IPS-11a (cell line): Measurements from ENCODE around the gene ITM2B.

ENCODE experiments used
- H3K4me3 ChIP-seq: one replicate; pipeline ENCODE4 v1.5.1; 2013; ENCODE audit warnings: low read depth, low read length, control low read depth

The ITM2B gene

DNA sequence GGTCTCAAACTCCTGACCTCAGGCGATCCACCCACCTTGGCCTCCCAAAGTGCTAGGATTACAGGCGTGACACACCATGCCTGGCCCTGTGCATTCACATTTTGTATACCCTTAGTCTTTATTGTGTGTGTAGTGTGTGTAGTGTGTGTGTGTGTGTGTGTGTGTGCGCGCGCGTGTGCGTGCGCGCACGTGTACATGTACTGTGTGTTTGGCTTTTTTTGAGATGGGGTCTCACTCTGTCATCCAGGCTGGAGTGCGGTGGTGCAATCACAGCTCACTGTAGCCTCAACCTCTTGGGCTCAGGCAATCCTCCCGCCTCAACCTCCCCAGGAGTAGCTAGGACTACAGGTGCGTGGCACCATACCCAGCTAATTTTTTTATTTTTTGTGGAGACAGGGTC, 22.1 kb downstream of the ITM2B start:
- H3K4me3 ChIP-seq: no peak overlapping the region

DNA sequence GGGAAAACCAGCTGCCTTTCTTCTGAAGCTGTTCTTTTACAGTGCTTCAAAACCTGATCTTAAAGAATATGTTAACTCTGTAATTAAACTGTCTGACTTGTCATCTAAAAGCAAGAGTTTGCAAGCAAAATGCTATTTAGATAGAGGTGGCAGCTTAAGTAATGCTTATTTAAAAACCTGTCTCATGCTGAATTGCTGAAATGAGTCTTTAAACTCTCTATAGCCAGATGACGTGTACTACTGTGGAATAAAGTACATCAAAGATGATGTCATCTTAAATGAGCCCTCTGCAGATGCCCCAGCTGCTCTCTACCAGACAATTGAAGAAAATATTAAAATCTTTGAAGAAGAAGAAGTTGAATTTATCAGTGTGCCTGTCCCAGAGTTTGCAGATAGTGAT, 22.9 kb downstream of the ITM2B start:
- no peak overlapping the region for H3K4me3 ChIP-seq

GRCh38 chr13:48258002-48258401, 25.0 kb downstream of the ITM2B start:
- H3K4me3 ChIP-seq: no peak overlapping the region

- H3K4me3 ChIP-seq: no peak overlapping the region
Measured at GRCh38 chr13:48258430-48258829, 25.4 kb downstream of the ITM2B start.

GRCh38 chr13:48260970-48261369, 28.0 kb downstream of the ITM2B start:
- H3K4me3 ChIP-seq: no peak overlapping the region

DNA sequence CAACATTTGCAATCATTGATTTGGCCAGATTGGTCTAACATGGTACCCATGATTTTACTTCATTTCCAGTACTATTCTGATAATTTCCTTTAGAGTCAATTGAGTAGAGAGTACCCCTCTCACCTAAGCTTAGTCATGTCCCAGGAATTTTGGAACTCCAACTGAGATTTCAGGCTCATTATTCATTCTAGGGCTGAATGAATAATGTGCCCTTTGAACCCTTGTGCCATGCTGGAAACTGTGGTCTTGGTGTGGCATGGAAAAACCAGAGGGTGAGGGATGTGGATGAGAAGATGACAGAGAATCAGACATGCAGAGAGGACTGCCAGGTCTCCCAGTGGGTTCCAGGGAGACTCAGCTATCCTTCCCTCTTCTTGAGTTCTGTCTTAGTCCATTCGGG, 30.2 kb downstream of the ITM2B start:
- no peak overlapping the region for H3K4me3 ChIP-seq

DNA sequence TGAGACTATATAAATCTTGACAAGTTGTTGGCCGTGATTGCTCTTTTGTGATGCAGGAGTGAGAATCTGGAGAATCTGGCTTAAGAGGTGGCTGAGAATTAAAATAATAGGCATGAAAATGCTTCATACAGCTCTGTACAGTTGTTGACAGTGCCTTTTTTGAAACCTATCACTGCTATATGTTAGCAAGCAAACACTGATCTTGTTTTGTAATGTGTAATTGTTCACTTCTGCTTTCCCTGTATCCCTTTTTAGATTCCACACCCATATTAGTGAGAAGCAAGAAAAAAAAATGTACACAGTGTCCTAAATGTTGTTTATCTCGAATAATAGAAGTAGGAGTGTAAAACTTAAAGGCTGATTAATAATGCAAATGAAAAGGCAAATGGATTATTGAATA, 31.1 kb downstream of the ITM2B start:
- H3K4me3 ChIP-seq: no peak overlapping the region

DNA sequence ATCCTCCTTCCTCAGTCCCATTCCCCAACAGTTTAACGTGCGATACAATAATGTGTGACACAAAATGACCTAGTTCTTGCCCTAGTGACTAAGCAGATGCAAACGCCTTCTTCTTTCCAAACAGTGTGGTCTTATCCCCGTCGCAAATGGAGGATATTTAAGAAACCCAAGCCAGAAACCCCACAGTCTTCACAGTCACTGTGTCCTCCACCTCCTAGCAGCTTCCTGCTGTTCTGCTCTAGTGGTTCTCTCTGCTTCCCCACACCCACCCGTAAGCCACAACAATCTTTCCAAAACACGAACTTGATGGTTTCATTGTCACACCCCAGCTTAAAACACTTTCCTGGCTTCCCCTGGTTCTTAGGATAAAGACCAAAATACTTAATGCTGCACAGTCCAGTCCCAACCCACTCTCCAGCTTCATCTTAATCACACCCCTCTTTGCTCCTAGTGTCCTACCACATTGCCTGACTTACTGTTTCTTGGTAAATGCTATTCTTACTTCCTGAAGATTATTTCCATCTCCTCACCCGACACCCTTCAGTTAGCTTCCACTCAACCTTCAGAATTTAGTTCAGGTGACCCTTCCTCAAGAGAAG, 32.3 kb downstream of the ITM2B start:
- H3K4me3 ChIP-seq: no peak overlapping the region

DNA sequence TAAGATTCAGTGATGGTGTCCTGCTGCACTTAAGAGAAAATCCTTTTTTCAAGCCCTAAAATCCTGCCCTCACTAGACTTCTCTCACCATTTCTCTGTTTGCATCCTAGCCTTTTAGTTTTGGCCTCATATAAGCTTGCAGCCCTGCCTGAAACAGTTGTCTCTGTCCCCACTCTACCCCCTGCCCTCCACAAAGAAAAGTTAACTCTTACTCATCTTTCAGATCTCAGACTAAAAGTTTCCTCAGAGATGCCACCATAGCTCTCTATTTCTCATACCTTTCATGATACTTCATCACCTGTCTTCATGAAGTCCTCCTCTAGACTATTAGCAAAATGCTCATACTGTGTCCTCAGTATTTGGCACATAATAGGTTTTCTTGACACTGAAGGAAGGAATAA, 33.1 kb downstream of the ITM2B start:
- no peak overlapping the region for H3K4me3 ChIP-seq

DNA sequence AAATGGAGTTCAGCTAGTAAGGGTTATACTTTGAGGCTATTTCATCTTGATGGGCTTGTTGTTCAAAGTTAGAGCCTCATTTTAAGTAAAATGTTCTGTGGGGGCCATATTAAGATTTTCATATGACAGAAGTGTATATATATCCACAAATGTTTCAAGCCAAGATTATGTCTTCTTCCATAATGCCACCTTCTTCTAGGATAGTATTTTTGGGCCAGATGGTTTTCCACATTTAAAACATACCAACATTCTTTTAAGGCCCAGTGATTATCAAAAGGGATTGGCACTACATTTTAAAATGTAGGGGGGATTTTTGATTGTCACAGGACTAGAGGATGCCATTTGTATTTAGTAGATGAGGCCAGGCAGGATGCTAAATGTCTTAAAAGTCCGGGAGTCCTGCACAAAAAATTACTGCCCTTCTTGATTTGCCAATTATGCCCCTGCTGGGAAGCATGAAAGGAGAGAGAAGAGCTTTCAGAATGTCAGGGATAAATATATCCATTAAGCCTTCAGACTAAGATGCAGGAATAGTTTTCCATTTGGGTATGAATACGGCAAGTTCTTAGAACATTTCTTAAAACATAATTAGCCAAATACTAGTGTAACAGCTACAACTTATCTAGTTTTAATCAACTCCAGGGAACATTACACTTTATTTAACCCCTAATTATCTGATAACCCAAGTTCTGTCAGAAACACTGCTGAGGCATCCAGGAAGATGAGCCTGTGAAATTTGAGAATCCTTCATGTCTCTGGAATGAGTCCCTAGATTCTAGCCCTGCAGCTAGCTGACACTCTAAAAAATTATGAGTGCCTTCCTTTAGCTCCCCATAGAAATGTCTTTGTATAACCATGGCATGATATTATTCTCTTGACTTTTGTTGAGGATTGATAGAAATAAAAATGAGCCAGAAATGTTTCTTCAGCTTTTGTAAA, 34.0 kb downstream of the ITM2B start:
- no peak overlapping the region for H3K4me3 ChIP-seq

- no peak overlapping the region for H3K4me3 ChIP-seq
Measured at GRCh38 chr13:48268019-48268418, 35.0 kb downstream of the ITM2B start.

- H3K4me3 ChIP-seq: no peak overlapping the region
Measured at GRCh38 chr13:48273346-48273745, 40.3 kb downstream of the ITM2B start.

DNA sequence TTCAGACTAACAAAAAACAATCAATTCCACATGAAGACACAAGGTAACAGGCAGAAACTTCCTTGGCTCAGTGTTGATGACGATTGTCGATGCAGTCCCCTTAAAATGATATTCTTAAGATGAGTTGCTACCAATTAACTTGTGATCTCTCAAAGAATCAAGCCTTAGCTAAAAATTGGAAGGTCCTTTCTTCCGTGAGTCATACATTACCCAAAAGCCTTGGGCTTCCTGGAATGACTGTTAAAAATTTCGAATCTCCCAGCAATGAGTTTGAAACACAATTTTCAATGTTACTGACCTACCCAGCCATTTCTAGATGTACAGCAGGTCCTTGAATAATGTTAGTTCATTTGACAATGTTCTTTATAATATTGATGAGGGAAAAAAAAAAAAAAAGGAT, 42.5 kb downstream of the ITM2B start:
- no peak overlapping the region for H3K4me3 ChIP-seq

DNA sequence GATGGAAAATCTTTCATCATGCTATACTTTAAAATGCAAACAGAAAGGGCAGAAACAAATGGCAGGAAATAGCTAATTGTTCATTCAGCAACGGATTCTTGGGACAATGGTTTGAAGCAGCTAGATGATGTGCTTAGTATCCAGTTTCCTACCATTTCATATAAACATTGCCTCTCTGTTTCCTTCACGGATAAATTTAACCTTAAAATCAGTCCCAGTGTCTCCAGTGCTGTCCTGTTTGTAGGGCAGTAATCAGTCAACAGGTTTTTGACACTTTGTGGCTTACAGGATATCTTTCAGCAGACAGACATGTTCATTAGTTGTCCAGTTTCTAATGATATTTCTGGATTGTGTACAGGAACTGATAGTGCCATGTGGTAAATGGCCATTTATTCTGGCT, 45.8 kb downstream of the ITM2B start:
- no peak overlapping the region for H3K4me3 ChIP-seq

DNA sequence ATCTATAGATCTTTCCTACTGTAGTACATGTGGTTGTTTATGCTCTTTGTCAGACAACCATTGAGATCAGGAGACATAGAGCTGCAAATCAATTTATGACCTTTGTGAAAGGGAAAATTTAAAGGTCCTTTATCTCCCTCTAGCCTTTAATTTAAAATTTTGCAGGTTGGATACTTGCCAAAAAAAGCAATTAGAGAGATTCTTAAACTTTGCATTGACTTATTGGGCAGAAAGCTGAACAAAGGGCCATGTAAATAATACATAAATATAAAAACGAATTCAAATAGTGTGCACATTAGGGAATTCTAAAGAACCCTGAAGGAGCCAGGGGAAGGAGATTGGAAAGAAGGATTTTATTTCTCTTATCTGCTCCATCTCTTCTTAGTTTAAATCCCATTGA, 48.5 kb downstream of the ITM2B start:
- H3K4me3 ChIP-seq: no peak overlapping the region

- H3K4me3 ChIP-seq: no peak overlapping the region
Measured at GRCh38 chr13:48291730-48292129, 58.7 kb downstream of the ITM2B start.

- no peak overlapping the region for H3K4me3 ChIP-seq
Measured at GRCh38 chr13:48292650-48293049, 59.6 kb downstream of the ITM2B start.

- H3K4me3 ChIP-seq: no peak overlapping the region
Measured at GRCh38 chr13:48294653-48295052, 61.6 kb downstream of the ITM2B start.

GRCh38 chr13:48295271-48295670, 62.3 kb downstream of the ITM2B start:
- H3K4me3 ChIP-seq: no peak overlapping the region

- H3K4me3 ChIP-seq: no peak overlapping the region
Measured at GRCh38 chr13:48296528-48296927, 63.5 kb downstream of the ITM2B start.

DNA sequence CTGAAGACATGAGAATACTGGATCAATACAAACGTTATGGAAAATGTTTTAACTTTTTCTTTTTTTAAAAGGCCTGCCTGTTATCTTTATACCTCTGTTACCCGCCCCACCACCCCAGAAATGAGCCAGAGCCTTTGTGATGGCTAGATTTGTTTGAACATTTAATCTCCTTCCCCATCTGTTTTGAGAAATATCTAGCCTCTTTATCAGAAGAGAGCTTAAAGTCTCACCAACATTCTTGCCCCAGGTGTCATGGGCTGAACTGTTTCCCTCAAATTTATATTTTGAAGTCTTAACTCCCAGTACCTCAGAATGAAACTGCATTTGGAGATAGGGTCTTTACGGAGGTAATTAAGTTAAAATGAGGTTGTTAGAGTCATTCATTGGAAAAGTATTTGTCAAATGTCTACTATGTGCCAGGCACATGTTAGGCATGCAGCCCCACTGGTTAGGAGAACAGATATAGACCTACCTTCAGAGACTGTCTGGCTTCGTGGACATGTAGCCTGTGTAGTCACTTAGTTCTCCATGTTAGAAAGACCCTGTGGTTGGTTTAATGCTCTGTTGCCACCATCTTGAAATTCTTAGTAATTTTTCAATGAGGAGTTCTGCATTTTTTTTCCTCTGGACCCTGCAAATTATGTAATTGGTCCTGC, 64.3 kb downstream of the ITM2B start:
- no peak overlapping the region for H3K4me3 ChIP-seq

DNA sequence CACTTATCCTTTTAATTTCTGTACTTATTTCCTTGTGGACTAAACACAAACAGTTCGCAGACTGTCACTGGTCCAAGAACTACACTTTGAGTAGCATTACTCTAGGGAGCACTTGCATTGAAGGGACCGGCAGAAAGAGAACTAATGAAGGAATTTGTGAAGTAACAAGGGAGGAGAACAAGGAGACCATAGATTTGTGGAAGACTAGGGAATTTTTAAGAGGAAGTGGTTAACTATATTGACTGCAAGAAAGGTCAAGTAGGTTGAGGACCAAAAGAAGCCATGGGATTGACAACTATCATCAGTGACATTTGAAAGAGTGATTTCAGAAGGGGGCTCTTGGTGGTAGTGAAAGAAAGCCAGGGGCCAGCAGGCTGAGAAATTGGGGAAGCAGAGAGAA, 66.6 kb downstream of the ITM2B start:
- no peak overlapping the region for H3K4me3 ChIP-seq
